HUDEP-2 (cell line): ENCODE results near the gene FASTKD1.
A peak's percentile ranks its signal among the peaks of the same experiment; 100 is the strongest.
"Not testable (repeated sequence)": the region's sequence is repeated elsewhere in the genome, so short reads cannot be mapped to it uniquely, and the experiment has no call there.

Experiments
- DNase-seq, 76 experiments: peaks; one replicate each; lab custom pipeline; 2025; ENCODE audit not compliant: unreplicated experiment in 76 of 76; lab: John Stamatoyannopoulos, UW

Gene FASTKD1, protein sequence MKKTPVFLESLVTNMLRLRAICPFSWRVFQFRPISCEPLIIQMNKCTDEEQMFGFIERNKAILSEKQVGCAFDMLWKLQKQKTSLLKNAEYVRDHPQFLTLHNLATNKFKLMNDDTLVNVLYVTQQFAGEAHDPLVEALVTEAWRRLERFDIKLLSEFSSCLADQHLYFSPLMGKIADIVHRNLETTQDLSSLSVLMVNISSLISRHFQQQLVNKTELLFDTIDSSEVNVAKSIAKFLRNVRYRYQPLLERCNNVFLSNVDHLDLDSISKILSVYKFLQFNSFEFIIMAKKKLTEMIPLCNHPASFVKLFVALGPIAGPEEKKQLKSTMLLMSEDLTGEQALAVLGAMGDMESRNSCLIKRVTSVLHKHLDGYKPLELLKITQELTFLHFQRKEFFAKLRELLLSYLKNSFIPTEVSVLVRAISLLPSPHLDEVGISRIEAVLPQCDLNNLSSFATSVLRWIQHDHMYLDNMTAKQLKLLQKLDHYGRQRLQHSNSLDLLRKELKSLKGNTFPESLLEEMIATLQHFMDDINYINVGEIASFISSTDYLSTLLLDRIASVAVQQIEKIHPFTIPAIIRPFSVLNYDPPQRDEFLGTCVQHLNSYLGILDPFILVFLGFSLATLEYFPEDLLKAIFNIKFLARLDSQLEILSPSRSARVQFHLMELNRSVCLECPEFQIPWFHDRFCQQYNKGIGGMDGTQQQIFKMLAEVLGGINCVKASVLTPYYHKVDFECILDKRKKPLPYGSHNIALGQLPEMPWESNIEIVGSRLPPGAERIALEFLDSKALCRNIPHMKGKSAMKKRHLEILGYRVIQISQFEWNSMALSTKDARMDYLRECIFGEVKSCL

DNA sequence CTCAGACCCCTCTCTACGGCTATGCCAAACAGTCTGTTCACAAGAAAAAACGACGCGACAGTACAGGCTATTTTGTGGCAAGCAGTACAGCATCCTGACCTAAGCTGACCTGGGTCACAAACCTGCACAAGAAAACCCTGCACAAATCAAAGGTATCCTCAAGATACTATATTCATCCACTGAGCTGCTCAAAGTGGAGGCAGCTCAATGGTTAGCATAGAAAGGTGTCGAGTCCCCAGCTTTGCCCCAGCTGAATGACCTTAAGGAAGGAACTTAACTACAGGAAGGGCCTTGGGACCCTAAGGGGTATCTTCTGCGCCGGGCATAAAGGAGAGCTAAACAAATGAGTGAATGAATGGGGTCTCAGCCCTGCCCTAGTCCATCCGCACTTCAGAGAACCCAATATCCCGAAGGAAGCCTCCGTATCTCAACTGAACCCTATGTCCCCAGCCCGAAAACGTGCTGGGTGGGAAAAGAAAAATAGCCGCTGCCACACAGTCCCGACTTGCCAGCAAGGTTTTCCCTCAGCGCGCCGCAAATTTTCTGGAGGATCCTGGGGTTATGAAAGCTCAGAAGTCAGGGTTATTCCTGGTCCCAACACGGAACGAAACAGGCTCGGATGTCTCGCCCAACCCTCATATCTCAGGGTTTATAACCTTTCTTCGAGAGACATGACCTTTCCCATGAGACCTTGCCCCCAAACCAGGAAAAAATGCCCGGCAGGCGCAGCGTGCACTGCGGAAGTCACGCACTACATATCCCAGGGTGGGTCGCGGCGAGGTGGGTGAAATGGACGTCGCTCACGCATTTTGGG is at the start of gene FASTKD1:
Gene FASTKD1, minus strand, starts transcription at position 706 of the 814 bp plus-strand sequence. CDS start 1,836 bp downstream, outside the sequence.
- peak; percentile 27 to 95 (median 88) for DNase-seq

DNA sequence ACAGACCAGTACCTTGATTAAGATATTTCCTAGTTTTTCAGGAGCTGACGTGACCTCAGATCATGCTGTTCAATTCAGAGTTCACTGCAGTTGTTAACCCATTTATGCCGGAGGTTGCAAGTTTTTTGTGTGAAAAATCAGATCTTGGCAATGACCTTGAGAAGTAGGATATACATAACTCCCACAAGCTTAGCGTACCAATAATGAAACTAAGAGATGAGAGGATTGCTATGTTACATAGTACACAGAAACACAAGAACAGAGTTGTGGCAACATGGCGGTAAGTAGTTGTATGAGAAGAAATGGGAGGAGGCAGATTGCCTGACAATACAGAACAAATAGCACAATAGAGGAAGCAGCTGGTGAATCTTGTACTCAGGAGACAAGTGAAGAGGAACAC is 49.6 kb upstream of the FASTKD1 start:
- DNase-seq = no peak

DNA sequence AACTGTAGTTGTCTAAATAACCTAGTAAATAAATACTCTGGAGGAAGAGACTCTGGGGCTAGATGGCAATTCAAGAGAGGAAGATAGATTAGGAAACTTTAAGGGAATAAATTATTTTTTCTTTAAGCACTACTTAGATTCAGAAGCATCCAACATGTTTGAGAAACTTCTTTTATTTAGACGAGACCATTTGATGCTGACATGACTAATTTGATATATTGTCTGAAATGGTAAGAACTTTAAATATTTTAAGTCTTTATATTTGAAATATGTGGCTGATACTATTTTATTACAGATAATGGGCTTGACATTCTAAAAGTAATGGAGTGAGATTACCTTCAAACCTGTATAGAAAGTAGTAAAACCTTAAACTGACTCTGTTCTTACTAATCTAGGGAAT is 46.8 kb upstream of the FASTKD1 start:
- DNase-seq = no peak

DNA sequence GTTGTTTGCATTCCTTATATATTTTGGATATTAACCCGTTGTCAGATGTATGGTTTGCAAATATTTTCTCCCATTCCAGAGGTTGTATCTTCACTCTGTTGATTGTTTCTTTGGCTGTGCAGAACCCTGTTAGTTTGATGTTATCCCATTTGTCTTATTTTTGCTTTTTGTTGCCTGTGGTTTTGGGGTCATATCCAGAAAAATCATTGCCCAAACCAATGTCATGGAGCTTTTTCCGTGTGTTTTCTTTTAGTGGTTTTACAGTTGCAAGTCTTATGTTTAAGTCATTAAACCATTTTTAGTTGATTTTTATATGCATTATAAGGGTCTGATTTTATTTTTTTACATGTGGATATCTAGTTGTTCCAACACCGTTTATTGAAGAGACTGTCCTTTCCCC is 46.3 kb upstream of the FASTKD1 start:
- DNase-seq = no peak

DNA sequence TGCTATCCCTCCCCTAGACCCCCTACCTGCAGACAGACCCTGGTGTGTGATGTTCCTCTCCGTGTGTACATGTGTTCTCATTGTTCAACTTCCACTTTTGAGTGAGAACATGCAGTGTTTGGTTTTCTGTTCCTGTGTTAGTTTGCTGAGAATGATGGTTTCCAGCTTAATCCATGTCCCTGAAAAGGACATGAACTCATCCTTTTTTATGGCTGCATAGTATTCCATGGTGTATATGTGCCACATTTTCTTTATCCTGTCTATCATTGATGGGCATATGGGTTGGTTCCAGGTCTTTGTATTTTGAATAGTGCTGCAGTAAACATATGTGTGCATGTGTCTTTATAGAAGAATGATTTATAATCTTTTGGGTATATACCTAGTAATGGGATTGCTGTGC is 42.3 kb upstream of the FASTKD1 start:
- not testable (repeated sequence) for DNase-seq

DNA sequence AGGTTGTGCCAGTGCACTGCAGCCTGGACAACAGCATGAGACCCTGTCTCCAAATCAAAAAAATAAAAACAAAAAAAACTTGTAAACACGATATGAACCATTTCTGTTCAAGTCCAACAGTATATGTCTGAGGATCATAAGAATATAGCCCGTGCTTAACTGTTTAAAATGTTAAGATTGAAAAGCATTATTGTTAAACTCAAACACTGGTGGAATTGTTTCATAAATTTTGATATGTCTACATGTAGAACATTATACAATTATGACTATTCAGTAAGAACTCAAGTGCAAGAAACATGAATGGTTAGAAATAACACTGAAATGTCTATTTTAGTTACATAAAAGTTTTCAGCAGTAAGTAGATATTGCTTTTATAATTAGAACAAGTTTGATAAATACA is 40.2 kb upstream of the FASTKD1 start:
- DNase-seq = no peak

DNA sequence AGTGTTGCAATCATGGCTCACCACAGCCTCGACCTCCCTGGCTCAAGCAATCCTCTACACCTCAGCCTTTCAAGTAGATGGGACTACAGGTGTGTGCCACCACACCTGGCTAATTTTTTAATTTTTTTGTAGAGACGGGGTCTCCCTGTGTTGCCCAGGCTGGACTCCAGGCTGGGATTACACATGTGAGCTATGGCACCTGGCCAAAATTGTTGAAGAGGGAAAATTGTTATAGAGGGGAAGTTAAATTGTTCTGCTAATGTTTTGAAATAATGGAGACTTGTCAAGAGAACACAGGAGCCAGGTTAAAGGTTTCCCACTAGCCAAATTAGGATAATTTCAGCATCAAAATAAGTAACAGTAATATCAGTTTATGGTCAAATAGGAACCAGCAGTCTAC is 35.6 kb upstream of the FASTKD1 start:
- no peak for DNase-seq

DNA sequence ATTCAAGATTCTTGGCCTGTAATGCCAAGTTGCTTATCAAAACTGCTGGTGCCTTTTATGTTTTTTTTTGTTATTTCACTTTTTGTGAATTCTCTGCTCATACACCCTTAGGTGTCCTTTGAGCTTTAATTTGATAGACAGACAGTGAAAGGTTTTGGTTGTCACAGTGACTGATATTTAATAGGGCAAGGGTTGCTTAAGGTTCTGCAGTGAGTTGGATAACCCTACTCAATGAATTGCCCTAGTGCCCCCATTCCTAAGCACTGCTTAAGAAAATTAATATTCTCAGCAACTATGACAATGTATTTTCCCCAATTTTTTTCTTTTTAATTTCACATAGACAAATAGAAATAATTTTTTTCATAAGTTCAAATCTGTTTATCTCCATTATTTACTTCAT is 25.9 kb upstream of the FASTKD1 start:
- no peak for DNase-seq

DNA sequence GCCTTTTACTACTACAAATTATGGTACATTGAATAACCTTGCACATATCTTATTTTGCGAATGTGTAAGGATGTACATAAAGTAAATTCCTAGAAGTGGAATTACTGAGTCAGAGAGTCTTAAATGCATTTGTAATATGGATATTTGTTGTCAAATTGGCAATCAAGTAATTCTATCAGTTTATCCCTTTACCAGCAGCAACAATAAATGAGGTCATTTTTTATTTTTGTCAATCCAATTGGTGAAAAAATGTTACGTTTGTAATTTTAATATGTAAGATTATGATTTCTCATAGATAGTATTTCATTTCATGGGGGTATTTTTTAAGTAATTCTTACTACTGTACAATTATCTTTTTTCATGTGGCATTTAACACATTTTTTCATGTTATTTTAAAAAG is 25.3 kb upstream of the FASTKD1 start:
- no peak for DNase-seq

DNA sequence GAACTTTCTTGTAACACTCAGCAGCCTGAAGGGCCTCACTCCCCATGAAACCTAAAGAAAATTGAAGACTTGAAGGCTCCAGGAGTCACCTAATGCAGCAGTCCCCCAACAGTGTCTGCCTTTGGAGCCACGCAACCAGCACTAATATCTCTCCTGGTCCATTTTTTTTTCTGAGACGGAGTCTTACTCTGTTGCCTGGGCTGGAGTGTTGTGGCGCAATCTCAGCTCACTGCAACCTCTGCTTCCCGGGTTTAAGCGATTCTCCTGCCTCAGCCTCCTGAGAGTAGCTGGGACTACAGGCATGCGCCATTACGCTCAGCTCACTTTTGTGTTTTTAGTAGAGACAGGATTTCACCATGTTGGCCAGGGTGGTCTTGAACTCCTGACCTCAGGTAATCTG is 22.9 kb upstream of the FASTKD1 start:
- DNase-seq = not testable (repeated sequence)

DNA sequence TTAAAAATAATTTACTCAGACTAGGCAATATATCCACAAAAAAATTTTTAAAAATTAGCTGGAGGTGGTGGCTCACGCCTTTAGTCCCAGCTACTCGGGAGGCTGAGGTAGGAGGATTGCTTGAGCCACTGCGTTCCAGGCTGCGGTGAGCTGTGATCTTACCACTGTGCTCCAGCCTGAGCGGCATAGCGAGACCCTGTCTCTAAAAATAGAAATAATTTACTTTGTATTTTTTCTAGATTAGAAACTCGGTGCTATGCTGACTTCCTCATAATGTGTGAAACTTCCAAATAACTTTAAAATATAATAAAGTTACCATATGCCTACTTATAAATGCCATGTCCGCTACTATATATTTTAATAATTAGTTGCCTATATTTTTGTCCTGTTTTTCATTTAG is 17.1 kb upstream of the FASTKD1 start:
- no peak for DNase-seq

DNA sequence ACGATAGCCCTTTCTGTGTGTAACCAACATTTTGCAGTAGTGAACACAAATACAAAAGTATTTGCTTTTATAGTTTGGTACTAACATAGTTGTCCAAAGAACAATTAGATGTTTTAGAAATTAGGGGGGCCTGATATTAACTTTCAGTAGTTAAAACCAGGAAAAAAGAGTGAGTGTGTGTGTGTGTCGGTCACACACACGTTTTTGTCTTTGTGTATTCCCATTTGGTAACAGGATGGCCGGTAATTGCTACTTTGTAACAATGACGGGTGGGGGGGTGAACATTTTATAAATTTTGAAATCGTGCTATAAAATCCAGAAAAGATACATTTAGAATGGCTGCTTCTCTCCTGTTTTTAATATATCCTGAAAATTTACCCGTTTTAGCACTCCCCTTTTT is 12.0 kb upstream of the FASTKD1 start:
- no peak for DNase-seq

DNA sequence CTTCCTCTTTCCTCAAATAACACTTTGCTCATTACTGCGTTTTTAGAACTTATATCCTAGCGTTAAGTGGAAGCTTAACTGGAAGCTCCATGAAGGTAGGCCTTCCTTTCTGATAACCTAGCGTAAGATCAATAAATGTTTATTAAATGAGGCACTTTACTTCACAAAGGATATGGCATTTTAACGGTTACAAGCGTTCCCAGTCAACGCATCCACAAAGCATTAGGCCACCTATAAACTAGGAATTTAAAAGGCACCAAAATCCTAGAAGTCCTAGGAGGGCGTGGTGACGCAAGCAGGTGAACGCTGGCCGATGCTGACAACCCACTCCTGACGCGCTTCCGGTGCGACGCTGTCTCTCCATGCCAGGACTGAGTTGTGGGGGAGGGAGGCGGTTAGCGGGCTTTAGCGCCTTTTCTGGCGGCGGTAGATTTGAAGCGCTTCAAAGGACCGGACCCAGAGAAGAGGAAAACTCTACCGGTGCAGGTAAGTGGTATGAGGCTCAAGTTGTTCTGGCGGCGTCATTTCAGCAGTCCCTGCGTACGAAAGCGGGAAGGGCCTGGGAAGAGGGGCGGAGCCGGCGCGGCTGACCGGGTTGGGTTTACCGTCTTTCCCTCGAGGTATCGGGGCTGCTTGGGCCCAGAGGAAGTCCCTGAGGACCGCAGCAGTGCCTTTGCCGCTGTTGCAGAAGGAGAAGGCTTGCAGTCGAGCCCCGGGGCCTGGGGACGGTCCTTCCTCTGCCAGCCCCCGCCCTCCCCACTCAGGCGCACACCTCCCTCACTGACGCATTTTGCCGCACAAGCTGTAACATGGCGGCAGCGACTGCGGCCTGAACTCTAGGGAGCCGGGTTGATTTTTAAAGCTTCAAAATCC is 10.6 kb upstream of the FASTKD1 start, which contains the start of gene PPIG:
Gene PPIG, plus strand, starts transcription at position 347 of the 873 bp plus-strand sequence. CDS start 19,691 bp downstream, outside the sequence.
- DNase-seq = peak in 75 of 76 experiments; percentile 21 to 85 (median 73)

DNA sequence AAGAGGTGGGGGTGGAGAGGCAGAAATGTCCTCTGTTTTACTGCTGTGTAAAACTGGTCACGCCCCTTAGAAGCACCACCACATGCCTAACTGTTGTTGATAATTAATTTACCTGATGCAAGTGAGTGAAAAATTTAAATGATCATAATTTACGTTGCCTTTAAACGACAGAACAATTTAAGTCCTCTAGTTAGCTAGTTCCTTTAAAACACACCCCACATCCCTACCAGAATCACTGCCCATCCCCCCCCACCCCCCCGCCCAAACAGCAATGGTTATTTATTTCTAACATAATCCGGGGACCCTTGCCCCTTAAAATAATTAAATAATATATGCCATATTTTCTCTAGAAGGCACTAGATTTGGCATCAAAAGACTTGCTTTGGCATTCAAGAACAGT is 9.9 kb upstream of the FASTKD1 start:
- no peak for DNase-seq

DNA sequence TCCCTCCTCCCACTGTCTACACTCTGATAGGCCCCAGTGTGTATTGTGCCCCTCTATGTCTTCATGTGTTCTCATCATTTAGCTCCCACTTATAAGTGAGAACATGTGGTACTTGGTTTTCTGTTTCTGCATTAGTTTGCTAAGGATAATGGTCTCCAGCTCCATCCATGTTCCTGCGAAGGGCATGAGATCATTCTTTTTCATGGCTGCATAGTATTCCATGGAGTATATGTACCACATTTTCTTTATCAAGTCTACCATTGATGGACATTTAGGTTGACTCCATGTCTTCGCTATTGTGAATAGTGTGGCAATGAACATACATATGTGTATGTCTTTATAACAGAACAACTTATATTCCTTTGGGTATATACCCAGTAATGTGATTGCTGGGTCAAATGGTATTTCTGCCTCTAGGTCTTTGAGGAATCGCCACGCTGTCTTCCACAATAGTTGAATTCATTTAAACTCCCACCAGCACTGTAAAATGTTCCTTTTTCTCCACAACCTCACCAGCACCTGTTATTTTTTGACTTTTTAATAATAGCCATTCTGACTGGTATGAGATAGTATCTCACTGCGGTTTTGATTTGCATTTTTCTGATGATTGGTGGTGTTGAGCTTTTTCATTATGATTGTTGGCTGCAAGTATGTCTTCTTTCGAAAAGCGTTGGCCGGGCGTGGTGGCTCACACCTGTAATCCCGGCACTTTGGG is 9.0 kb upstream of the FASTKD1 start:
- DNase-seq = not testable (repeated sequence)

DNA sequence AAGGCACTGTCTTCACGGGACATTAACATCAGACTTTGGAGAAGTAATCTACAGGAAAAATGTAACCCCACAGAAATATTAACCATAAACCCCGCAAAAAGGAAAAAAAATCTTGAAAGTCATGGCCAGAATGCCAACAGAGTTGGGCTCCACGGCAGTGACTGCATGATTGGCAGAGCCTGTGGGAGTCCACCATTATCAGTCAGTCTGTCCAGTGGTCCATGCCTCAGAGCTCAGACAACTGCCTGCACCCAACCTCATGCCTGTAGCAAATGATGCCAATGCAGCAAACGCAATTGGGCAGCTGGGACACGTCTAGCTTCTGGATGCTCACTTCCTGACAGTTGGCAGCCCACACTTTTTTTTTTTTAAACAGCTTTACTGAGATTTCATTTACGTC is 5.4 kb upstream of the FASTKD1 start:
- DNase-seq = no peak

DNA sequence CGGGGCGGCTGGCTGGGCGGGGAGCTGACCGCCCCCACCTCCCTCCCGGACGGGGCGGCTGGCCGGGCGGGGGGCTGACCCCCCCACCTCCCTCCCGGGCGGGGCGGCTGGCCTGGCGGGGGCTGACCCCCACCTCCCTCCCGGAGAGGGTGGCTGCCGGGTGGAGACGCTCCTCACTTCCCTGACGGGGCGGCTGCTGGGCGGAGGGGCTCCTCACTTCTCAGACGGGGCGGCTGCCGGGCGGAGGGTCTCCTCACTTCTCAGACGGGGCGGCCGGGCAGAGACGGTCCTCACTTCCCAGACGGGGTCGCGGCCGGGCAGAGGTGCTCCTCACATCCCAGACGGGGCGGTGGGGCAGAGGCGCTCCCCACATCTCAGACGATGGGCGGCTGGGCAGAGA is 1.6 kb upstream of the FASTKD1 start:
- DNase-seq = not testable (repeated sequence)

DNA sequence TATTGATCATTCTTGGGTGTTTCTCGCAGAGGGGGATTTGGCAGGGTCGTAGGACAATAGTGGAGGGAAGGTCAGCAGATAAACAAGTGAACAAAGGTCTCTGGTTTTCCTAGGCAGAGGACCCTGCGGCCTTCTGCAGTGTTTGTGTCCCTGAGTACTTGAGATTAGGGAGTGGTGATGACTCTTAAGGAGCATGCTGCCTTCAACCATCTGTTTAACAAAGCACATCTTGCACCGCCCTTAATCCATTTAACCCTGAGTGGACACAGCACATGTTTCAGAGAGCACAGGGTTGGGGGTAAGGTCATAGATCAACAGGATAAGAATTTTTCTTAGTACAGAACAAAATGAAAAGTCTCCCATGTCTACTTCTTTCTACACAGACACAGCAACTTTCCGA is 874 bp upstream of the FASTKD1 start:
- not testable (repeated sequence) for DNase-seq

DNA sequence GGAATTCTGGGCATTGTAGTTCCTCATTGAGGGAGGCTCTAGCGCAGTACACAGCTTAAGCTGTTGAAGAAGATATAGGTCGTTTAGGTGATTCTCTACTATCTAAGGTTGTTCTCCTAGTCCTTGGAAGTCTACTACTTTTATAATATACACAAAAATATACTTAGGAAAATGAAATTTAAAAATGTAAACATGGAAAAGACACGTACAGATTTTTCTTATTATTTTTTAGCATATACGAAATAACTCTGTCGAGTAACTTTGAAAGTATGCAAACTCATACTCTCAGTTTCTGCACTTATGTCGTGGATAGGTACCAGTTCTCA is 272 bp upstream of the FASTKD1 start:
- no peak for DNase-seq

DNA sequence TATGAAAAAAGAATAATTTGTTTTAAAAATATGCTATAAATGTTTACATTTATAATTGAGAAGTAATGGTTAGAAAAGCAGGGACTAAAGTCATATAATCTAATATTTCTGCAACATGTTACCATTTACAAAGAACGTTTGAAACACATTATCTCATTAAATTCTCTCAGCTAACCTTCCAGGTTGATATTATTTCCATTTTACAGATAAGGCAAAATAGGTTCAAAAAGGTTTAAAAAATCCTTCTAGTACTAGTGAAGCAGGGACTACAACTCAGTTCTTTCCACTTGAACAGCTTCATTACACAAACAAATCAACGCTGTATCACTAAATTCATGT is 875 bp downstream of the FASTKD1 start:
- no peak for DNase-seq
